CD4-positive, alpha-beta T cell (primary cell): ENCODE results near the gene MICALL1. TPM values are rescaled to one million over a fixed set of nuclear protein-coding genes. Genes with fewer than 3 reads are reported as not detected.
A peak's percentile ranks its signal among the peaks of the same experiment; 100 is the strongest.

Source experiments
- ATAC-seq: fragments of 200-7000 bp; cut with Tn5 transposase; one replicate; pipeline ENCODE4 v1.10.0; 2022; ENCODE audit warnings: mild to moderate bottlenecking; ENCODE audit not compliant: poor library complexity
- CTCF ChIA-PET: fragments of 350-600 bp; sonication (Branson Sonifier 250); formaldehyde crosslinking; loops from one replicate; lab custom pipeline; 2021; ENCODE audit warnings: antibody characterized with exemption, inconsistent platforms; lab: Charles Lee
- POLR2A ChIA-PET: fragments of 350-600 bp; sonication (Branson Sonifier 250); formaldehyde crosslinking; loops from one replicate; lab custom pipeline; 2021; ENCODE audit warnings: antibody characterized with exemption, inconsistent platforms; lab: Charles Lee
- DNase-seq, 14 experiments: peaks; one replicate each; pipeline ENCODE4 v3.0.0-alpha.2; 2013 to 2020; ENCODE audit warnings: mixed read lengths in 2 of 14
- H3K27ac ChIP-seq, 2 donors: one replicate each; pipeline versions ENCODE4 v1.5.1 to v1.7.0; 2013; ENCODE audit warnings: low read length in 2 of 2, low read depth in 1 of 2, mild to moderate bottlenecking in 1 of 2
- H3K27me3 ChIP-seq, 2 experiments: 1 replicate in 1 of 2; 2 replicates in 1 of 2; pipeline versions ENCODE4 v1.6.1 to v1.7.0; 2013; ENCODE audit warnings: low read length in 2 of 2, control low read depth in 1 of 2, mild to moderate bottlenecking in 1 of 2, moderate library complexity in 1 of 2; ENCODE audit not compliant: insufficient read depth in 2 of 2, control insufficient read depth in 1 of 2
- H3K36me3 ChIP-seq: one replicate; pipeline ENCODE4 v1.6.1; 2013; ENCODE audit warnings: low read length, control low read depth; ENCODE audit not compliant: insufficient read depth
- H3K4me1 ChIP-seq: one replicate; pipeline ENCODE4 v1.6.1; 2013; ENCODE audit warnings: low read length, control low read depth; ENCODE audit not compliant: insufficient read depth
- H3K4me3 ChIP-seq: one replicate; pipeline ENCODE4 v1.5.1; 2013; ENCODE audit warnings: mild to moderate bottlenecking, low read length, moderate library complexity
- H3K9me3 ChIP-seq, 2 experiments: 1 replicate in 1 of 2; 2 replicates in 1 of 2; pipeline versions ENCODE4 v1.6.1 to v1.7.0; 2013; ENCODE audit warnings: low read length in 2 of 2, mild to moderate bottlenecking in 2 of 2, control low read depth in 1 of 2, moderate library complexity in 1 of 2; ENCODE audit not compliant: control insufficient read depth in 1 of 2, insufficient read depth in 1 of 2
- H3K27ac Mint-ChIP-seq: one replicate; pipeline ENCODE4 v1.8.0; 2020; ENCODE audit warnings: mixed read lengths
- H3K27me3 Mint-ChIP-seq: one replicate; pipeline ENCODE4 v1.8.0; 2021; ENCODE audit warnings: mixed read lengths
- H3K36me3 Mint-ChIP-seq: one replicate; pipeline ENCODE4 v1.8.0; 2021; ENCODE audit warnings: low read depth, mixed read lengths
- H3K4me1 Mint-ChIP-seq: one replicate; pipeline ENCODE4 v1.8.0; 2021; ENCODE audit warnings: low read depth, mixed read lengths
- H3K4me3 Mint-ChIP-seq: one replicate; pipeline ENCODE4 v1.8.0; 2020; ENCODE audit warnings: mild to moderate bottlenecking, mixed read lengths
- H3K9me3 Mint-ChIP-seq: one replicate; pipeline ENCODE4 v1.8.0; 2020; ENCODE audit warnings: mixed read lengths
- intact Hi-C, 2 experiments: fragments of 100-400 bp; cut with DNase I in 1 of 2; cut with micrococcal nuclease in 1 of 2; formaldehyde crosslinking; loops; one replicate each; pipeline versions ENCODE4 v1.15.1 to v1.9.0; 2023 to 2025; cut with DNase I, micrococcal nuclease
- total RNA-seq, 174 experiments: library from RNA in 2 of 174; stranded (reverse) in 2 of 174; gene quantifications; one replicate each; pipeline ENCODE4 v1.2.3 and lab custom pipeline; 2021 to 2026
- TF ChIP-seq, protein P1 (sequence below): fragments of 200-600 bp; IDR thresholded peaks from one replicate; pipeline ENCODE4 v1.8.0; 2022; ENCODE audit warnings: antibody characterized with exemption, mild to moderate bottlenecking

MICALL1 gene
- total RNA-seq, 2 experiments from 2014 or later, result 16.9 to 20.7 TPM

DNA sequence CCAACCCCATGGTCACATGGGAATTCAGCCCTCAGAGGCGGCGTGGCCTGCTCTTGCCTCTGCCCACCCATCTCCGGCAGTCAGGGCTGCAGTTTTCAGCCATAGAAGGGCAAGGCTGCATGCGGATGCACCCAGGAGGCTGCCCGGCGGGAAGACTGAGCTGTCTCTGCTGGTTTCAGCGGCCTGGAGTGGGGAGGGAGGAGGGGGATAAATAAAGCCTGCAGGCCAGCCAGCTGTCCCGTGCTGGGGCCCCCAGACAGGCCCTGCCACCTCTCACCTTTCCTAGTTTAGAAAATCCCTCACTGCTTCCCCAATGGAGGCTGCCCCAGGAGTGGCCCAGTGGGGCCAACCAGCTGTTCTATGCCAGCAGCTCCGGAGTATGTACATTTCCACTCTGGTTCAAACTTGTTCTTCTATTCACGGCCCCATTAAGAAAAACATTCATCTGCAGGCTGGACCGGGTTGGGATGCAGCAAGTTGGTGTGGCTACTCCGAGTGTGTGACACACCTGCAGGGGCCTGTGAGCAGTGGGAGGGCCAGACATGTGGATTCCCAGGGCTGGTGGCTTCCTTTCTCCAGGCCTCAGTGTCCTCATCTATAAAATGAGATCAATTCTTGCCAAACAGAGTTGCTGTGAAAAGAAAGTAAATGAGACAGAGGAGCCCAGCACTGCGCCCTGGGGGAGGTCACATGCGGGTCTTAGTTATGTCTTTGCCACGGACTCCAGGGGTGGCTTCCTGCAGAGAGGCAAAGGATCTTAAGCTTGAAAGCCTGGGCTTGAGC lies 5.0 kb downstream of the MICALL1 start:
- intact Hi-C loops, result no loop called here
- POLR2A ChIA-PET, result no interaction called here
- Mint-ChIP-seq H3K27me3 (no peaks in the 10 kb centered on the region), H3K4me1 (peaks cover 35% of the 10 kb centered on the region), H3K27ac (peak overlapping the region; percentile 9), H3K36me3 (peaks cover 16% of the 10 kb centered on the region), H3K9me3 (no peaks in the 10 kb centered on the region), H3K4me3 (no peak overlapping the region)
- DNase-seq (peak in 1 of 14 experiments; percentile 4), ATAC-seq (no peak)
- CTCF ChIA-PET, result interaction anchor here (1.0 to 1.1 kb wide), 2 partner anchors 23 to 54 kb away, joined by 3 read pairs; no protein-coding TSS in a partner anchor
- Histone ChIP-seq H3K4me1 (peaks cover 18% of the 10 kb centered on the region), H3K27ac (no peak overlapping the region), H3K9me3 (no peaks in the 10 kb centered on the region), H3K27me3 (no peaks in the 10 kb centered on the region), H3K4me3 (no peak overlapping the region), H3K36me3 (peaks cover 7% of the 10 kb centered on the region)
- TF ChIP-seq, protein P1, sequence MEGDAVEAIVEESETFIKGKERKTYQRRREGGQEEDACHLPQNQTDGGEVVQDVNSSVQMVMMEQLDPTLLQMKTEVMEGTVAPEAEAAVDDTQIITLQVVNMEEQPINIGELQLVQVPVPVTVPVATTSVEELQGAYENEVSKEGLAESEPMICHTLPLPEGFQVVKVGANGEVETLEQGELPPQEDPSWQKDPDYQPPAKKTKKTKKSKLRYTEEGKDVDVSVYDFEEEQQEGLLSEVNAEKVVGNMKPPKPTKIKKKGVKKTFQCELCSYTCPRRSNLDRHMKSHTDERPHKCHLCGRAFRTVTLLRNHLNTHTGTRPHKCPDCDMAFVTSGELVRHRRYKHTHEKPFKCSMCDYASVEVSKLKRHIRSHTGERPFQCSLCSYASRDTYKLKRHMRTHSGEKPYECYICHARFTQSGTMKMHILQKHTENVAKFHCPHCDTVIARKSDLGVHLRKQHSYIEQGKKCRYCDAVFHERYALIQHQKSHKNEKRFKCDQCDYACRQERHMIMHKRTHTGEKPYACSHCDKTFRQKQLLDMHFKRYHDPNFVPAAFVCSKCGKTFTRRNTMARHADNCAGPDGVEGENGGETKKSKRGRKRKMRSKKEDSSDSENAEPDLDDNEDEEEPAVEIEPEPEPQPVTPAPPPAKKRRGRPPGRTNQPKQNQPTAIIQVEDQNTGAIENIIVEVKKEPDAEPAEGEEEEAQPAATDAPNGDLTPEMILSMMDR, result no peak

DNA sequence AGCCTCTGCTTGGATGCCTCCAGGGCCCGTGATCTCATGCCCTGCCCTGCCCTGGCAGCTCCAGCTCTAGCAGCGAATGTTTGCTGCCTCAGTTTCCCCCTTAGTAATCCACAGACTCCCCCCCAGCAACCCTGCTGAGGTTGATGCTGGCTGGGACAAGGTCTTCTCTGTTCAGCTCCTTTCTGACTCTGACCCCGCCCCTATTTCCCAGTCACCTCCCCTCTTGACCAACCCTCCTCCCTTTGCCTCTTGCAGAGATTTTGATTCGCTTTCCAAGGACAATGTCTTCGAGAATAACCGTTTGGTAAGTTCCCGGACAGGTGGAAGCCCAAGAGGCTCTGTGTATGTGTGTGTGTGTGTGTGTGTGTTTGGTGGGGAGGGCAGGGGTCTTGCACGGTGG lies 5.6 kb downstream of the MICALL1 start:
- intact Hi-C loops, result no loop called here
- no peaks in the 10 kb centered on the region for H3K9me3 Mint-ChIP-seq
- Histone ChIP-seq H3K4me3 (no peak overlapping the region), H3K27ac (no peak overlapping the region), H3K4me1 (peaks cover 17% of the 10 kb centered on the region), H3K9me3 (no peaks in the 10 kb centered on the region), H3K36me3 (peaks cover 13% of the 10 kb centered on the region), H3K27me3 (no peaks in the 10 kb centered on the region)
- DNase-seq (peak in 1 of 14 experiments; percentile 6), ATAC-seq (no peak)
- no peaks in the 10 kb centered on the region for H3K27me3 Mint-ChIP-seq
- POLR2A ChIA-PET, result no interaction called here
- H3K4me1 Mint-ChIP-seq, result peaks cover 34% of the 10 kb centered on the region
- peak overlapping the region; percentile 9 for H3K27ac Mint-ChIP-seq
- H3K36me3 Mint-ChIP-seq, result peaks cover 20% of the 10 kb centered on the region
- CTCF ChIA-PET, result interaction anchor here (1.1 kb wide), 1 partner anchor 22 kb away, joined by 3 read pairs; no protein-coding TSS in a partner anchor
- TF ChIP-seq, protein P1, result no peak
- no peak overlapping the region for H3K4me3 Mint-ChIP-seq

DNA sequence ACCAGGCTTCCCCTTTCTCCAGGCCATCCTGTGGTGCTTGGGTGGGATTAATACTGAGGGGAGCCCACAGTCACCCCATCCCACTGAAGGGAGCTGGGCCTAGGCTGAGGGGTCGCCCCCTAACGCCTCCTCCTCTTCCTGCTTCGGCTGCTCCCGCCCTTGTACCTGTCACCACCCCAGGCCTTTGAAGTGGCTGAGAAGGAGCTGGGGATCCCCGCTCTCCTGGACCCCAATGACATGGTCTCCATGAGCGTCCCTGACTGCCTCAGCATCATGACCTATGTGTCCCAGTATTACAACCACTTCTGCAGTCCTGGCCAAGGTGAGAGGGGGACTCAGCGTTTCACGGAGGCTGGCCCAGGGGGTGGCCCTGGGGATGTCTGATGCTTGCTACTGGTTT lies 6.1 kb downstream of the MICALL1 start:
- Mint-ChIP-seq H3K4me3 (no peak overlapping the region), H3K27ac (no peak overlapping the region), H3K4me1 (peaks cover 29% of the 10 kb centered on the region), H3K27me3 (no peaks in the 10 kb centered on the region), H3K36me3 (peaks cover 20% of the 10 kb centered on the region), H3K9me3 (no peaks in the 10 kb centered on the region)
- H3K4me3 ChIP-seq, result no peak overlapping the region
- H3K27me3 ChIP-seq, result no peaks in the 10 kb centered on the region
- no peaks in the 10 kb centered on the region for H3K9me3 ChIP-seq
- TF ChIP-seq, protein P1, result no peak
- intact Hi-C loops, result no loop called here
- H3K27ac ChIP-seq, result no peak overlapping the region
- peak in 1 of 14 experiments; percentile 28 for DNase-seq
- peaks cover 12% of the 10 kb centered on the region for H3K4me1 ChIP-seq
- no peak for ATAC-seq
- ChIA-PET CTCF (no interaction called here), POLR2A (no interaction called here)
- H3K36me3 ChIP-seq, result peaks cover 16% of the 10 kb centered on the region
